ENCODE data around the gene SCG2.

Gene SCG2

GRCh38 chr2:223582001-223582400 is 20.2 kb downstream of the SCG2 start:
- Histone ChIP-seq H3K9ac (ENCODE audit: insufficient read length, low read depth) (no peak overlapping the region), H3K36me3 (ENCODE audit: insufficient read depth, insufficient read length, low read length) (no peaks in the 10 kb centered on the region), H3K9me3 (ENCODE audit: insufficient read depth, low read length) (no peaks in the 10 kb centered on the region), H3K27me3 (ENCODE audit: insufficient read depth, insufficient read length) (no peaks in the 10 kb centered on the region), H3K4me1 (ENCODE audit: insufficient read depth, insufficient read length) (no peaks in the 10 kb centered on the region), H3K4me3 (ENCODE audit: insufficient read length, low read depth) (no peak overlapping the region)
- no peak for DNase-seq (ENCODE audit: low read depth, low spot score)
- TF ChIP-seq SUZ12 (IDR thresholded peaks at IDR 0.05; ENCODE audit: extremely low read depth, insufficient read depth, insufficient read length) (no peak), YY1 (IDR thresholded peaks at IDR 0.05; ENCODE audit: insufficient read depth, insufficient read length) (no peak), ZNF274 (IDR thresholded peaks at IDR 0.05; ENCODE audit: low read depth, low read length) (no peak)

GRCh38 chr2:223580951-223581350 is 21.2 kb downstream of the SCG2 start:
- no peaks in the 10 kb centered on the region for H3K36me3 ChIP-seq (ENCODE audit: insufficient read depth, insufficient read length, low read length)
- no peak overlapping the region for H3K9ac ChIP-seq (ENCODE audit: insufficient read length, low read depth)
- no peak overlapping the region for H3K4me3 ChIP-seq (ENCODE audit: insufficient read length, low read depth)
- no peaks in the 10 kb centered on the region for H3K9me3 ChIP-seq (ENCODE audit: insufficient read depth, low read length)
- no peak for TF ChIP-seq SUZ12 (IDR thresholded peaks at IDR 0.05; ENCODE audit: extremely low read depth, insufficient read depth, insufficient read length)
- no peak for TF ChIP-seq YY1 (IDR thresholded peaks at IDR 0.05; ENCODE audit: insufficient read depth, insufficient read length)
- no peak for TF ChIP-seq ZNF274 (IDR thresholded peaks at IDR 0.05; ENCODE audit: low read depth, low read length)
- H3K27me3 ChIP-seq (ENCODE audit: insufficient read depth, insufficient read length): no peaks in the 10 kb centered on the region
- DNase-seq (ENCODE audit: low read depth, low spot score): no peak
- H3K4me1 ChIP-seq (ENCODE audit: insufficient read depth, insufficient read length): no peaks in the 10 kb centered on the region

- DNase-seq (ENCODE audit: low read depth, low spot score): no peak
- no peaks in the 10 kb centered on the region for H3K4me1 ChIP-seq (ENCODE audit: insufficient read depth, insufficient read length)
- H3K9me3 ChIP-seq (ENCODE audit: insufficient read depth, low read length): no peaks in the 10 kb centered on the region
- H3K9ac ChIP-seq (ENCODE audit: insufficient read length, low read depth): no peak overlapping the region
- TF ChIP-seq SUZ12 (IDR thresholded peaks at IDR 0.05; ENCODE audit: extremely low read depth, insufficient read depth, insufficient read length) (no peak), YY1 (IDR thresholded peaks at IDR 0.05; ENCODE audit: insufficient read depth, insufficient read length) (no peak), ZNF274 (IDR thresholded peaks at IDR 0.05; ENCODE audit: low read depth, low read length) (no peak)
- no peak overlapping the region for H3K4me3 ChIP-seq (ENCODE audit: insufficient read length, low read depth)
- H3K36me3 ChIP-seq (ENCODE audit: insufficient read depth, insufficient read length, low read length): no peaks in the 10 kb centered on the region
- no peaks in the 10 kb centered on the region for H3K27me3 ChIP-seq (ENCODE audit: insufficient read depth, insufficient read length)
Observed at GRCh38 chr2:223578846-223579245, 23.3 kb downstream of the SCG2 start.

DNA sequence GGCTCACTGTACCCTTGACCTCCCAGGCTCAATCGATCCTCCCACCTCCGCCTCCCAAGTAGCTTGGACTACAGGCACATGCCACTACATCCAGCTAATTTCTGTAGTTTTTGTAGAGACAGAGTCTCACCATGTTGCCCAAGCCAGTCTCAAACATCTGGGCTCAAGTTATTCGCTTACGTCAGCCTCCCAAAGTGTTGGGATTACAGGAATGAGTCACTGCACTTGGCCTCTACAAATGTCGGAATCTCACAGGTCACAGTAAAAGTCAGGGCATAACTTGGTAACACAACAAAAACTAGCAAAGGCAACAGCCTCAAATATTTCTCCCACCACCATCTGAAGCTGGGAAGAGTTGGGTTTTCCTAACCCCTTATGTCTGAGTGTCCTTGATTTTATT is 25.3 kb downstream of the SCG2 start:
- H3K9ac ChIP-seq (ENCODE audit: insufficient read length, low read depth): no peak overlapping the region
- H3K4me3 ChIP-seq (ENCODE audit: insufficient read length, low read depth): no peak overlapping the region
- H3K9me3 ChIP-seq (ENCODE audit: insufficient read depth, low read length): no peaks in the 10 kb centered on the region
- no peak for TF ChIP-seq YY1 (IDR thresholded peaks at IDR 0.05; ENCODE audit: insufficient read depth, insufficient read length)
- TF ChIP-seq SUZ12 (IDR thresholded peaks at IDR 0.05; ENCODE audit: extremely low read depth, insufficient read depth, insufficient read length): no peak
- no peak for TF ChIP-seq ZNF274 (IDR thresholded peaks at IDR 0.05; ENCODE audit: low read depth, low read length)
- no peak for DNase-seq (ENCODE audit: low read depth, low spot score)
- no peaks in the 10 kb centered on the region for H3K4me1 ChIP-seq (ENCODE audit: insufficient read depth, insufficient read length)
- no peaks in the 10 kb centered on the region for H3K36me3 ChIP-seq (ENCODE audit: insufficient read depth, insufficient read length, low read length)
- H3K27me3 ChIP-seq (ENCODE audit: insufficient read depth, insufficient read length): no peaks in the 10 kb centered on the region

DNA sequence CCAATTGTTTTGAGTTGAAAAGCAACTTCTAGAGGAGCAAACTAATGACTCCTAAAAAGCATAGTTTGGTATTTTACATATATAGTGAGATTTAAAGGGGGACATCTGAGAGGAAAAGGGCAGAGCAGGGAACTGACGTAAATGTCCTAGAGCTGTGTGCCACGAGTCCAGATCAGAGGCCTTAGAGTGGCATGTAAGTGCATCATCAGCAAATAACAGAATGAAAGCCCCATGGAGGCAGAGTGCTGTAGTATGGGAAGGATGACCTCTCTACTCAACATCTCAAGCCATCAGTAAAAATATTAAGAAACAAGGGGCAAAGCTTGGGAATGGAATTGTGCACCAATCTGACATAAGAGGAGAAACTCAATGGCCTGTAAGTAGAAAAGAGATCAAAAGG is 31.4 kb downstream of the SCG2 start:
- H3K36me3 ChIP-seq (ENCODE audit: insufficient read depth, insufficient read length, low read length): no peaks in the 10 kb centered on the region
- no peak overlapping the region for H3K9ac ChIP-seq (ENCODE audit: insufficient read length, low read depth)
- no peaks in the 10 kb centered on the region for H3K27me3 ChIP-seq (ENCODE audit: insufficient read depth, insufficient read length)
- H3K4me3 ChIP-seq (ENCODE audit: insufficient read length, low read depth): no peak overlapping the region
- no peaks in the 10 kb centered on the region for H3K4me1 ChIP-seq (ENCODE audit: insufficient read depth, insufficient read length)
- TF ChIP-seq ZNF274 (IDR thresholded peaks at IDR 0.05; ENCODE audit: low read depth, low read length) (no peak), SUZ12 (IDR thresholded peaks at IDR 0.05; ENCODE audit: extremely low read depth, insufficient read depth, insufficient read length) (no peak), YY1 (IDR thresholded peaks at IDR 0.05; ENCODE audit: insufficient read depth, insufficient read length) (no peak)
- no peak for DNase-seq (ENCODE audit: low read depth, low spot score)
- H3K9me3 ChIP-seq (ENCODE audit: insufficient read depth, low read length): no peaks in the 10 kb centered on the region

GRCh38 chr2:223566396-223566795 is 35.8 kb downstream of the SCG2 start:
- Histone ChIP-seq H3K4me3 (ENCODE audit: insufficient read length, low read depth) (no peak overlapping the region), H3K9me3 (ENCODE audit: insufficient read depth, low read length) (no peaks in the 10 kb centered on the region), H3K27me3 (ENCODE audit: insufficient read depth, insufficient read length) (no peaks in the 10 kb centered on the region), H3K36me3 (ENCODE audit: insufficient read depth, insufficient read length, low read length) (no peaks in the 10 kb centered on the region), H3K9ac (ENCODE audit: insufficient read length, low read depth) (no peak overlapping the region), H3K4me1 (ENCODE audit: insufficient read depth, insufficient read length) (no peaks in the 10 kb centered on the region)
- no peak for DNase-seq (ENCODE audit: low read depth, low spot score)
- TF ChIP-seq SUZ12 (IDR thresholded peaks at IDR 0.05; ENCODE audit: extremely low read depth, insufficient read depth, insufficient read length): no peak
- TF ChIP-seq ZNF274 (IDR thresholded peaks at IDR 0.05; ENCODE audit: low read depth, low read length): no peak
- no peak for TF ChIP-seq YY1 (IDR thresholded peaks at IDR 0.05; ENCODE audit: insufficient read depth, insufficient read length)

- H3K4me1 ChIP-seq (ENCODE audit: insufficient read depth, insufficient read length): no peaks in the 10 kb centered on the region
- TF ChIP-seq YY1 (IDR thresholded peaks at IDR 0.05; ENCODE audit: insufficient read depth, insufficient read length) (no peak), ZNF274 (IDR thresholded peaks at IDR 0.05; ENCODE audit: low read depth, low read length) (no peak), SUZ12 (IDR thresholded peaks at IDR 0.05; ENCODE audit: extremely low read depth, insufficient read depth, insufficient read length) (no peak)
- no peaks in the 10 kb centered on the region for H3K36me3 ChIP-seq (ENCODE audit: insufficient read depth, insufficient read length, low read length)
- H3K9ac ChIP-seq (ENCODE audit: insufficient read length, low read depth): no peak overlapping the region
- H3K9me3 ChIP-seq (ENCODE audit: insufficient read depth, low read length): no peaks in the 10 kb centered on the region
- no peak overlapping the region for H3K4me3 ChIP-seq (ENCODE audit: insufficient read length, low read depth)
- no peak for DNase-seq (ENCODE audit: low read depth, low spot score)
- no peaks in the 10 kb centered on the region for H3K27me3 ChIP-seq (ENCODE audit: insufficient read depth, insufficient read length)
Observed at GRCh38 chr2:223563462-223563861, 38.7 kb downstream of the SCG2 start.

DNA sequence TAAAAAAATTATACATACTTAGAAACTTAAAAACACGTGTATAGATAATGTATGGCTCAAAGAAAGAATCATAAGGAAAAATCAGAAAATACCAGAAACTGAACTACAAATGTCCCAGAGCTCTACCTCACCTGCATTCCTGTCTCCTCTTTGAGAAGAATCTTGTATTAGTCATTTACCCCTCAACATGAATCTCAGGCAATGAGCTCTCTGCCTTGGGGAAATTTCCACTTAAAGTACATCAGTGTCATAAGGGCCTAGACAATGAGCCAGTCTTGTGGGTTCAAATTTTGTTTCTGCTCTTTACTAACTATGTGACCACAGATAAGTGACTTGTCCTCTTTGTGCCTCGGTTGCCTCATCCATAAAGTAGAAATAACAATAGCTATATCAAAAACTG is 40.1 kb downstream of the SCG2 start:
- TF ChIP-seq ZNF274 (IDR thresholded peaks at IDR 0.05; ENCODE audit: low read depth, low read length): no peak
- no peak for TF ChIP-seq YY1 (IDR thresholded peaks at IDR 0.05; ENCODE audit: insufficient read depth, insufficient read length)
- no peak for TF ChIP-seq SUZ12 (IDR thresholded peaks at IDR 0.05; ENCODE audit: extremely low read depth, insufficient read depth, insufficient read length)

More for the DNA sequence above, 40.1 kb downstream of the SCG2 start:
- Histone ChIP-seq H3K4me3 (ENCODE audit: insufficient read length, low read depth) (no peak overlapping the region), H3K36me3 (ENCODE audit: insufficient read depth, insufficient read length, low read length) (no peaks in the 10 kb centered on the region), H3K9ac (ENCODE audit: insufficient read length, low read depth) (no peak overlapping the region), H3K9me3 (ENCODE audit: insufficient read depth, low read length) (no peaks in the 10 kb centered on the region), H3K4me1 (ENCODE audit: insufficient read depth, insufficient read length) (no peaks in the 10 kb centered on the region), H3K27me3 (ENCODE audit: insufficient read depth, insufficient read length) (no peaks in the 10 kb centered on the region)
- no peak for DNase-seq (ENCODE audit: low read depth, low spot score)

Measured in NT2/D1 (cell line).